GM12878 (cell line): ENCODE measurements around the gene PI4KA. TPM values are rescaled to one million over a fixed set of nuclear protein-coding genes. Genes with fewer than 3 reads are reported as not detected.

Experiments used
- ATAC-seq: fragments of 200-7000 bp; cut with Tn5 transposase; 3 replicates; pipeline ENCODE4 v1.9.1; 2020; ENCODE audit warnings: mild to moderate bottlenecking, moderate library complexity
- BruUV-seq: library from RNA; stranded (reverse); fragments of 400-500 nt; replicated peaks from 2 replicates; lab custom pipeline; 2021; lab: Mats Ljungman, UMichigan
- CTCF ChIA-PET: fragments of 300-600 bp; sonication (Branson Sonifier 250); formaldehyde crosslinking; extraction: SDS; loops from one replicate; lab custom pipeline; 2021; ENCODE audit warnings: inconsistent platforms; lab: Yijun Ruan, JAX
- POLR2A ChIA-PET: fragments of 350-600 bp; formaldehyde crosslinking; extraction: SDS; loops from one replicate; lab custom pipeline; 2021; ENCODE audit warnings: inconsistent platforms; lab: Charles Lee
- RAD21 ChIA-PET: fragments of 300-600 bp; sonication (Branson Sonifier 250); formaldehyde crosslinking; loops from one replicate; lab custom pipeline; 2023; ENCODE audit warnings: antibody characterized with exemption; ENCODE audit not compliant: unreplicated experiment; lab: Charles Lee
- SMC1A ChIA-PET: fragments of 300-600 bp; sonication (Branson Sonifier 250); formaldehyde crosslinking; loops from one replicate; lab custom pipeline; 2023; ENCODE audit not compliant: unreplicated experiment, uncharacterized antibody; lab: Charles Lee
- DNase-seq: peaks from one replicate; pipeline ENCODE4 v3.0.0-alpha.2; 2011; ENCODE audit warnings: low read depth, low spot score
- FAIRE-seq: peaks from 3 replicates; lab custom pipeline; 2011; peaks lifted over from hg19 to GRCh38; lab: Jason Lieb, UNC
- H2AFZ ChIP-seq: 2 replicates; pipeline ENCODE4 v1.6.0; 2011; ENCODE audit warnings: low read depth, low read length, control low read depth; ENCODE audit not compliant: control insufficient read depth
- H3K27ac ChIP-seq: 2 replicates; pipeline ENCODE4 v1.5.1; 2011; ENCODE audit warnings: control low read depth; ENCODE audit not compliant: control insufficient read depth, insufficient read depth
- H3K27me3 ChIP-seq, 2 experiments: replicated peaks in 1 of 2; 2 replicates each; pipeline versions ENCODE4 v1.6.0 to v1.6.1; 2011; ENCODE audit warnings: low read length in 1 of 2; ENCODE audit not compliant: control insufficient read depth in 2 of 2, insufficient read depth in 2 of 2
- H3K36me3 ChIP-seq, 2 experiments: 2 replicates each; pipeline ENCODE4 v1.5.1; 2011; ENCODE audit warnings: low read length in 1 of 2; ENCODE audit not compliant: control insufficient read depth in 2 of 2, insufficient read depth in 2 of 2
- H3K4me1 ChIP-seq: 2 replicates; pipeline ENCODE4 v1.6.1; 2011; ENCODE audit warnings: mild to moderate bottlenecking, low read length, moderate library complexity, mixed read lengths; ENCODE audit not compliant: control insufficient read depth, insufficient read depth
- H3K4me2 ChIP-seq: 2 replicates; pipeline ENCODE4 v1.6.0; 2011; ENCODE audit warnings: control low read depth; ENCODE audit not compliant: control insufficient read depth, insufficient read depth
- H3K4me3 ChIP-seq: fragments of 200-600 bp; sonication (generic); 2 replicates; pipeline ENCODE4 v1.5.1; 2016
- H3K79me2 ChIP-seq: 2 replicates; pipeline ENCODE4 v1.6.0; 2011; ENCODE audit warnings: low read length; ENCODE audit not compliant: control insufficient read depth, insufficient read depth
- H3K9ac ChIP-seq: 2 replicates; pipeline ENCODE4 v1.8.0; 2011; ENCODE audit warnings: low read length, control low read depth, mixed read lengths; ENCODE audit not compliant: control insufficient read depth, insufficient read depth
- H3K9me3 ChIP-seq: replicated peaks from 3 replicates; pipeline ENCODE4 v1.5.1; 2011; ENCODE audit warnings: mild to moderate bottlenecking, low read length; ENCODE audit not compliant: control insufficient read depth, insufficient read depth
- H4K20me1 ChIP-seq: 2 replicates; pipeline ENCODE4 v1.6.0; 2011; ENCODE audit not compliant: control insufficient read depth, insufficient read depth
- ATF3 ChIP-seq: IDR thresholded peaks from 2 replicates; pipeline ENCODE4 v1.6.1; 2011; ENCODE audit warnings: low read depth, mild to moderate bottlenecking, low read length, moderate library complexity, borderline replicate concordance; ENCODE audit errors: extremely low read depth
- CHD4 ChIP-seq: fragments of 200-600 bp; sonication (generic); IDR thresholded peaks from 2 replicates; pipeline ENCODE4 v1.6.1; 2016; ENCODE audit warnings: mild to moderate bottlenecking
- CREM ChIP-seq: IDR thresholded peaks from 2 replicates; pipeline ENCODE4 v1.6.1; 2014; ENCODE audit warnings: antibody characterized with exemption, low read depth
- DPF2 ChIP-seq: fragments of 450-650 bp; IDR thresholded peaks from 2 replicates; pipeline ENCODE4 v1.6.1; 2017; ENCODE audit warnings: mild to moderate bottlenecking
- EED ChIP-seq: sonication (generic); IDR thresholded peaks from 2 replicates; pipeline ENCODE4 v1.6.1; 2016; ENCODE audit warnings: antibody characterized with exemption, low read depth
- EGR1 ChIP-seq, 2 experiments: IDR thresholded peaks; 1 replicate in 1 of 2; 2 replicates in 1 of 2; pipeline ENCODE4 v1.6.1; 2011 to 2012; ENCODE audit warnings: low read depth in 2 of 2, low read length in 2 of 2, borderline replicate concordance in 1 of 2, mild to moderate bottlenecking in 1 of 2, moderate library complexity in 1 of 2
- FOS ChIP-seq: IDR thresholded peaks from 3 replicates; pipeline ENCODE4 v1.6.1; 2011; ENCODE audit warnings: borderline replicate concordance; ENCODE audit not compliant: insufficient read length; ENCODE audit errors: extremely low read depth
- SIN3A ChIP-seq: IDR thresholded peaks from 2 replicates; pipeline ENCODE4 v1.6.1; 2012; ENCODE audit warnings: low read depth, low read length, improper control_type of control experiment
- SIX5 ChIP-seq: IDR thresholded peaks from 2 replicates; pipeline ENCODE4 v1.6.1; 2011; ENCODE audit warnings: mild to moderate bottlenecking, low read depth, low read length, moderate library complexity; ENCODE audit not compliant: severe bottlenecking
- WRNIP1 ChIP-seq: IDR thresholded peaks from 2 replicates; pipeline ENCODE4 v1.6.1; 2011; ENCODE audit warnings: low read depth, low read length, improper control_type of control experiment, borderline replicate concordance
- WGBS: methylation state at CpG from one replicate; pipeline ENCODE4 v1.1.6; 2016; ENCODE audit warnings: low lambda C conversion rate; ENCODE audit not compliant: insufficient replicate concordance, insufficient coverage; ENCODE audit errors: missing lambda C conversion rate; 5-methylcytosine and 5-hydroxymethylcytosine counted together
- in situ Hi-C: fragments of 300-500 bp; cut with MboI; formaldehyde crosslinking; loops from 9 replicates; pipeline ENCODE4 v1.14.3; 2018; ENCODE audit warnings: mixed read lengths
- intact Hi-C: fragments of 100-400 bp; cut with micrococcal nuclease; formaldehyde crosslinking; loops from one replicate; pipeline ENCODE4 v1.14.2; 2022; ENCODE audit not compliant: unreplicated experiment
- polyA plus RNA-seq, 11 experiments: library from polyadenylated mRNA; depleted of rRNA in 4 of 11; unstranded in 6 of 11; stranded (reverse) in 5 of 11; fragments of >200 nt; fragmentation: Nextera tagmentation in 4 of 11; fragmentation: Illumina TruSeq in 1 of 11; extraction: Ambion mirVana in 4 of 11; extraction: Trizol in 1 of 11; gene quantifications; 1 replicate in 1 of 11; 2 replicates in 10 of 11; pipeline versions ENCODE4 v1.2.1 to v1.2.3, GENCODE V29; 2011 to 2016; ENCODE audit warnings: inconsistent platforms in 2 of 11, missing spikeins in 2 of 11, low read depth in 1 of 11
- total RNA-seq, 4 experiments: library from RNA; depleted of rRNA in 3 of 4; stranded (reverse); fragments of >200 nt in 3 of 4; fragmentation: Illumina TruSeq in 1 of 4; extraction: Trizol in 1 of 4; gene quantifications; 2 replicates each; pipeline versions ENCODE4 v1.2.1 to v1.2.3, GENCODE V29; 2013 to 2021
- TF ChIP-seq, protein P1 (sequence below): fragments of 150-350 bp; IDR thresholded peaks from 2 replicates; pipeline ENCODE4 v1.6.1; 2016; ENCODE audit warnings: low read depth, low read length
- TF ChIP-seq, protein P2 (sequence below): fragments of 450-650 bp; conservative IDR thresholded peaks from 2 replicates; pipeline ENCODE4 v1.6.1; 2017; ENCODE audit warnings: mild to moderate bottlenecking, moderate library complexity
- TF ChIP-seq, protein P3 (sequence below): IDR thresholded peaks from 2 replicates; pipeline ENCODE4 v1.6.1; 2011; ENCODE audit warnings: borderline replicate concordance, low read depth, mild to moderate bottlenecking, moderate library complexity, low read length; ENCODE audit not compliant: insufficient read depth, poor library complexity, severe bottlenecking
- TF ChIP-seq, protein P4 (sequence below): fragments of 450-650 bp; IDR thresholded peaks from 2 replicates; pipeline ENCODE4 v1.6.1; 2016; ENCODE audit warnings: mild to moderate bottlenecking

Gene PI4KA
- total and polyA plus RNA-seq, 10 of the 15 experiments (the other 5 are each of a cell fraction or from before 2014, with no cell fraction given) = 4.2 to 78.4 (median 42.1) TPM

- no peak for TF ChIP-seq SIX5
- TF ChIP-seq, protein P1, sequence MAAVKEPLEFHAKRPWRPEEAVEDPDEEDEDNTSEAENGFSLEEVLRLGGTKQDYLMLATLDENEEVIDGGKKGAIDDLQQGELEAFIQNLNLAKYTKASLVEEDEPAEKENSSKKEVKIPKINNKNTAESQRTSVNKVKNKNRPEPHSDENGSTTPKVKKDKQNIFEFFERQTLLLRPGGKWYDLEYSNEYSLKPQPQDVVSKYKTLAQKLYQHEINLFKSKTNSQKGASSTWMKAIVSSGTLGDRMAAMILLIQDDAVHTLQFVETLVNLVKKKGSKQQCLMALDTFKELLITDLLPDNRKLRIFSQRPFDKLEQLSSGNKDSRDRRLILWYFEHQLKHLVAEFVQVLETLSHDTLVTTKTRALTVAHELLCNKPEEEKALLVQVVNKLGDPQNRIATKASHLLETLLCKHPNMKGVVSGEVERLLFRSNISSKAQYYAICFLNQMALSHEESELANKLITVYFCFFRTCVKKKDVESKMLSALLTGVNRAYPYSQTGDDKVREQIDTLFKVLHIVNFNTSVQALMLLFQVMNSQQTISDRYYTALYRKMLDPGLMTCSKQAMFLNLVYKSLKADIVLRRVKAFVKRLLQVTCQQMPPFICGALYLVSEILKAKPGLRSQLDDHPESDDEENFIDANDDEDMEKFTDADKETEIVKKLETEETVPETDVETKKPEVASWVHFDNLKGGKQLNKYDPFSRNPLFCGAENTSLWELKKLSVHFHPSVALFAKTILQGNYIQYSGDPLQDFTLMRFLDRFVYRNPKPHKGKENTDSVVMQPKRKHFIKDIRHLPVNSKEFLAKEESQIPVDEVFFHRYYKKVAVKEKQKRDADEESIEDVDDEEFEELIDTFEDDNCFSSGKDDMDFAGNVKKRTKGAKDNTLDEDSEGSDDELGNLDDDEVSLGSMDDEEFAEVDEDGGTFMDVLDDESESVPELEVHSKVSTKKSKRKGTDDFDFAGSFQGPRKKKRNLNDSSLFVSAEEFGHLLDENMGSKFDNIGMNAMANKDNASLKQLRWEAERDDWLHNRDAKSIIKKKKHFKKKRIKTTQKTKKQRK = no peak
- TF ChIP-seq, protein P2, sequence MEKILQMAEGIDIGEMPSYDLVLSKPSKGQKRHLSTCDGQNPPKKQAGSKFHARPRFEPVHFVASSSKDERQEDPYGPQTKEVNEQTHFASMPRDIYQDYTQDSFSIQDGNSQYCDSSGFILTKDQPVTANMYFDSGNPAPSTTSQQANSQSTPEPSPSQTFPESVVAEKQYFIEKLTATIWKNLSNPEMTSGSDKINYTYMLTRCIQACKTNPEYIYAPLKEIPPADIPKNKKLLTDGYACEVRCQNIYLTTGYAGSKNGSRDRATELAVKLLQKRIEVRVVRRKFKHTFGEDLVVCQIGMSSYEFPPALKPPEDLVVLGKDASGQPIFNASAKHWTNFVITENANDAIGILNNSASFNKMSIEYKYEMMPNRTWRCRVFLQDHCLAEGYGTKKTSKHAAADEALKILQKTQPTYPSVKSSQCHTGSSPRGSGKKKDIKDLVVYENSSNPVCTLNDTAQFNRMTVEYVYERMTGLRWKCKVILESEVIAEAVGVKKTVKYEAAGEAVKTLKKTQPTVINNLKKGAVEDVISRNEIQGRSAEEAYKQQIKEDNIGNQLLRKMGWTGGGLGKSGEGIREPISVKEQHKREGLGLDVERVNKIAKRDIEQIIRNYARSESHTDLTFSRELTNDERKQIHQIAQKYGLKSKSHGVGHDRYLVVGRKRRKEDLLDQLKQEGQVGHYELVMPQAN = no peak
Measured at GRCh38 chr22:20799449-20799848, 59.2 kb downstream of the PI4KA start (continued).

- FAIRE-seq (no peak), ATAC-seq (no peak), DNase-seq (no peak)
- Histone ChIP-seq H3K9ac (no peak overlapping the region), H3K27me3 (no peaks in the 10 kb centered on the region), H3K4me3 (no peak overlapping the region), H4K20me1 (no peaks in the 10 kb centered on the region), H3K4me1 (no peaks in the 10 kb centered on the region), H3K27ac (no peak overlapping the region), H3K4me2 (no peak overlapping the region), H2AFZ (no peak overlapping the region), H3K79me2 (no peaks in the 10 kb centered on the region), H3K9me3 (no peaks in the 10 kb centered on the region), H3K36me3 (peaks cover 9 to 22% of the 10 kb centered on the region in 2 experiments; a peak in 3 of 4 replicates)
- no TSS peak for BruUV-seq
- RAD21 ChIA-PET = no interaction called here
- POLR2A ChIA-PET = no interaction called here
- CTCF ChIA-PET = interaction anchor here (2.1 kb wide), 1 partner anchor 15 kb away, joined by 15 read pairs; no protein-coding TSS in a partner anchor
- intact Hi-C loops = no loop called here
- in situ Hi-C loops = no loop called here
- SMC1A ChIA-PET = no interaction called here
- 92% methylated on average over 10 of the region's 10 CpGs for WGBS
- no peak for TF ChIP-seq EGR1 (IDR thresholded peaks at IDR 0.05; ENCODE audit: borderline replicate concordance in 1 of 2, low read depth in 2 of 2, low read length in 2 of 2)
- TF ChIP-seq EED = no peak
- TF ChIP-seq CHD4 = no peak
- TF ChIP-seq WRNIP1 = no peak
- no peak for TF ChIP-seq CREM
- TF ChIP-seq DPF2 = no peak
- TF ChIP-seq ATF3 = no peak
- TF ChIP-seq, protein P3, sequence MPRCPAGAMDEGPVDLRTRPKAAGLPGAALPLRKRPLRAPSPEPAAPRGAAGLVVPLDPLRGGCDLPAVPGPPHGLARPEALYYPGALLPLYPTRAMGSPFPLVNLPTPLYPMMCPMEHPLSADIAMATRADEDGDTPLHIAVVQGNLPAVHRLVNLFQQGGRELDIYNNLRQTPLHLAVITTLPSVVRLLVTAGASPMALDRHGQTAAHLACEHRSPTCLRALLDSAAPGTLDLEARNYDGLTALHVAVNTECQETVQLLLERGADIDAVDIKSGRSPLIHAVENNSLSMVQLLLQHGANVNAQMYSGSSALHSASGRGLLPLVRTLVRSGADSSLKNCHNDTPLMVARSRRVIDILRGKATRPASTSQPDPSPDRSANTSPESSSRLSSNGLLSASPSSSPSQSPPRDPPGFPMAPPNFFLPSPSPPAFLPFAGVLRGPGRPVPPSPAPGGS = no peak
- TF ChIP-seq SIN3A = no peak
- no peak for TF ChIP-seq FOS
- TF ChIP-seq, protein P4, sequence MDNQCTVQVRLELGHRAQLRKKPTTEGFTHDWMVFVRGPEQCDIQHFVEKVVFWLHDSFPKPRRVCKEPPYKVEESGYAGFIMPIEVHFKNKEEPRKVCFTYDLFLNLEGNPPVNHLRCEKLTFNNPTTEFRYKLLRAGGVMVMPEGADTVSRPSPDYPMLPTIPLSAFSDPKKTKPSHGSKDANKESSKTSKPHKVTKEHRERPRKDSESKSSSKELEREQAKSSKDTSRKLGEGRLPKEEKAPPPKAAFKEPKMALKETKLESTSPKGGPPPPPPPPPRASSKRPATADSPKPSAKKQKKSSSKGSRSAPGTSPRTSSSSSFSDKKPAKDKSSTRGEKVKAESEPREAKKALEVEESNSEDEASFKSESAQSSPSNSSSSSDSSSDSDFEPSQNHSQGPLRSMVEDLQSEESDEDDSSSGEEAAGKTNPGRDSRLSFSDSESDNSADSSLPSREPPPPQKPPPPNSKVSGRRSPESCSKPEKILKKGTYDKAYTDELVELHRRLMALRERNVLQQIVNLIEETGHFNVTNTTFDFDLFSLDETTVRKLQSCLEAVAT = no peak
Measured at GRCh38 chr22:20798974-20799373, 59.6 kb downstream of the PI4KA start.
